ENCODE data around the gene SLC2A4.

GRCh38 chr17:7285679-7286078, 4.2 kb downstream of the SLC2A4 start:
- TF ChIP-seq YY1 (IDR thresholded peaks at IDR 0.05; ENCODE audit: insufficient read depth, insufficient read length) (no peak), ZNF274 (IDR thresholded peaks at IDR 0.05; ENCODE audit: low read depth, low read length) (no peak), SUZ12 (IDR thresholded peaks at IDR 0.05; ENCODE audit: extremely low read depth, insufficient read depth, insufficient read length) (no peak)
